Measurements from ENCODE around the gene METTL22.

METTL22 gene

GRCh38 chr16:8623634-8624033 is 2.1 kb downstream of the METTL22 start:
- Histone ChIP-seq H3K4me1 (ENCODE audit: control insufficient read depth, insufficient read depth, low read length) (peaks cover 11% of the 10 kb centered on the region), H3K27me3 (replicated peaks; ENCODE audit: control insufficient read depth, insufficient read depth, low read length) (no peaks in the 10 kb centered on the region), H3K9me3 (ENCODE audit: control insufficient read depth, low read length) (no peaks in the 10 kb centered on the region), H3K36me3 (ENCODE audit: control insufficient read depth, insufficient read depth, low read length, severe bottlenecking) (peaks cover 30% of the 10 kb centered on the region), H3K9ac (ENCODE audit: low read length) (no peak overlapping the region), H3K4me3 (ENCODE audit: low read length) (no peak overlapping the region)
- peak; percentile 10 for DNase-seq (ENCODE audit: low read depth)

- H3K4me1 ChIP-seq (ENCODE audit: control insufficient read depth, insufficient read depth, low read length) = peaks cover 20% of the 10 kb centered on the region
- no peak overlapping the region for H3K9ac ChIP-seq (ENCODE audit: low read length)
- peaks cover 50% of the 10 kb centered on the region for H3K36me3 ChIP-seq (ENCODE audit: control insufficient read depth, insufficient read depth, low read length, severe bottlenecking)
- H3K9me3 ChIP-seq (ENCODE audit: control insufficient read depth, low read length) = no peaks in the 10 kb centered on the region
- H3K4me3 ChIP-seq (ENCODE audit: low read length) = no peak overlapping the region
- no peaks in the 10 kb centered on the region for H3K27me3 ChIP-seq (replicated peaks; ENCODE audit: control insufficient read depth, insufficient read depth, low read length)
- DNase-seq (ENCODE audit: low read depth) = no peak
These were observed 4.1 kb downstream of the METTL22 start for GRCh38 chr16:8625491-8626087.

- Histone ChIP-seq H3K27me3 (replicated peaks; ENCODE audit: control insufficient read depth, insufficient read depth, low read length) (no peaks in the 10 kb centered on the region), H3K36me3 (ENCODE audit: control insufficient read depth, insufficient read depth, low read length, severe bottlenecking) (peaks cover 58% of the 10 kb centered on the region), H3K4me1 (ENCODE audit: control insufficient read depth, insufficient read depth, low read length) (peaks cover 25% of the 10 kb centered on the region), H3K4me3 (ENCODE audit: low read length) (no peak overlapping the region), H3K9me3 (ENCODE audit: control insufficient read depth, low read length) (no peaks in the 10 kb centered on the region), H3K9ac (ENCODE audit: low read length) (no peak overlapping the region)
- no peak for DNase-seq (ENCODE audit: low read depth)
These were observed 5.4 kb downstream of the METTL22 start for GRCh38 chr16:8626946-8627345.

- no peaks in the 10 kb centered on the region for H3K27me3 ChIP-seq (replicated peaks; ENCODE audit: control insufficient read depth, insufficient read depth, low read length)
- DNase-seq (ENCODE audit: low read depth) = no peak
- no peak overlapping the region for H3K9ac ChIP-seq (ENCODE audit: low read length)
- H3K36me3 ChIP-seq (ENCODE audit: control insufficient read depth, insufficient read depth, low read length, severe bottlenecking) = peaks cover 63% of the 10 kb centered on the region
- peaks cover 22% of the 10 kb centered on the region for H3K4me1 ChIP-seq (ENCODE audit: control insufficient read depth, insufficient read depth, low read length)
- H3K9me3 ChIP-seq (ENCODE audit: control insufficient read depth, low read length) = no peaks in the 10 kb centered on the region
- no peak overlapping the region for H3K4me3 ChIP-seq (ENCODE audit: low read length)
These were observed 6.0 kb downstream of the METTL22 start for GRCh38 chr16:8627456-8627855.

- H3K9me3 ChIP-seq (ENCODE audit: control insufficient read depth, low read length) = no peaks in the 10 kb centered on the region
- no peaks in the 10 kb centered on the region for H3K27me3 ChIP-seq (replicated peaks; ENCODE audit: control insufficient read depth, insufficient read depth, low read length)
- no peak overlapping the region for H3K9ac ChIP-seq (ENCODE audit: low read length)
- H3K36me3 ChIP-seq (ENCODE audit: control insufficient read depth, insufficient read depth, low read length, severe bottlenecking) = peaks cover 79% of the 10 kb centered on the region
- no peak for DNase-seq (ENCODE audit: low read depth)
- no peak overlapping the region for H3K4me3 ChIP-seq (ENCODE audit: low read length)
- H3K4me1 ChIP-seq (ENCODE audit: control insufficient read depth, insufficient read depth, low read length) = peaks cover 15% of the 10 kb centered on the region
These were observed 7.7 kb downstream of the METTL22 start for GRCh38 chr16:8628981-8629725.

- H3K4me3 ChIP-seq (ENCODE audit: low read length) = no peak overlapping the region
- H3K36me3 ChIP-seq (ENCODE audit: control insufficient read depth, insufficient read depth, low read length, severe bottlenecking) = peaks cover 86% of the 10 kb centered on the region
- peaks cover 15% of the 10 kb centered on the region for H3K4me1 ChIP-seq (ENCODE audit: control insufficient read depth, insufficient read depth, low read length)
- no peak overlapping the region for H3K9ac ChIP-seq (ENCODE audit: low read length)
- DNase-seq (ENCODE audit: low read depth) = no peak
- no peaks in the 10 kb centered on the region for H3K9me3 ChIP-seq (ENCODE audit: control insufficient read depth, low read length)
- H3K27me3 ChIP-seq (replicated peaks; ENCODE audit: control insufficient read depth, insufficient read depth, low read length) = no peaks in the 10 kb centered on the region
These were observed 8.9 kb downstream of the METTL22 start for GRCh38 chr16:8630255-8630953.

- peaks cover 15% of the 10 kb centered on the region for H3K4me1 ChIP-seq (ENCODE audit: control insufficient read depth, insufficient read depth, low read length)
- H3K4me3 ChIP-seq (ENCODE audit: low read length) = no peak overlapping the region
- H3K9ac ChIP-seq (ENCODE audit: low read length) = no peak overlapping the region
- no peaks in the 10 kb centered on the region for H3K27me3 ChIP-seq (replicated peaks; ENCODE audit: control insufficient read depth, insufficient read depth, low read length)
- peaks cover 84% of the 10 kb centered on the region for H3K36me3 ChIP-seq (ENCODE audit: control insufficient read depth, insufficient read depth, low read length, severe bottlenecking)
- no peaks in the 10 kb centered on the region for H3K9me3 ChIP-seq (ENCODE audit: control insufficient read depth, low read length)
- DNase-seq (ENCODE audit: low read depth) = no peak
These were observed 9.9 kb downstream of the METTL22 start for GRCh38 chr16:8631373-8631772.

GRCh38 chr16:8631818-8632465 is 10.4 kb downstream of the METTL22 start:
- no peak overlapping the region for H3K4me3 ChIP-seq (ENCODE audit: low read length)
- H3K27me3 ChIP-seq (replicated peaks; ENCODE audit: control insufficient read depth, insufficient read depth, low read length) = no peaks in the 10 kb centered on the region
- H3K9ac ChIP-seq (ENCODE audit: low read length) = no peak overlapping the region
- no peaks in the 10 kb centered on the region for H3K9me3 ChIP-seq (ENCODE audit: control insufficient read depth, low read length)
- H3K4me1 ChIP-seq (ENCODE audit: control insufficient read depth, insufficient read depth, low read length) = peaks cover 15% of the 10 kb centered on the region
- no peak for DNase-seq (ENCODE audit: low read depth)
- H3K36me3 ChIP-seq (ENCODE audit: control insufficient read depth, insufficient read depth, low read length, severe bottlenecking) = peaks cover 88% of the 10 kb centered on the region

GRCh38 chr16:8632675-8633182 is 11.2 kb downstream of the METTL22 start:
- DNase-seq (ENCODE audit: low read depth) = no peak
- no peak overlapping the region for H3K9ac ChIP-seq (ENCODE audit: low read length)
- H3K4me3 ChIP-seq (ENCODE audit: low read length) = no peak overlapping the region
- no peaks in the 10 kb centered on the region for H3K9me3 ChIP-seq (ENCODE audit: control insufficient read depth, low read length)
- H3K27me3 ChIP-seq (replicated peaks; ENCODE audit: control insufficient read depth, insufficient read depth, low read length) = no peaks in the 10 kb centered on the region
- H3K4me1 ChIP-seq (ENCODE audit: control insufficient read depth, insufficient read depth, low read length) = peaks cover 15% of the 10 kb centered on the region
- H3K36me3 ChIP-seq (ENCODE audit: control insufficient read depth, insufficient read depth, low read length, severe bottlenecking) = peaks cover 86% of the 10 kb centered on the region

- Histone ChIP-seq H3K4me3 (ENCODE audit: low read length) (no peak overlapping the region), H3K36me3 (ENCODE audit: control insufficient read depth, insufficient read depth, low read length, severe bottlenecking) (peaks cover 84% of the 10 kb centered on the region), H3K9me3 (ENCODE audit: control insufficient read depth, low read length) (no peaks in the 10 kb centered on the region), H3K27me3 (replicated peaks; ENCODE audit: control insufficient read depth, insufficient read depth, low read length) (no peaks in the 10 kb centered on the region), H3K4me1 (ENCODE audit: control insufficient read depth, insufficient read depth, low read length) (peaks cover 10% of the 10 kb centered on the region), H3K9ac (ENCODE audit: low read length) (no peak overlapping the region)
- no peak for DNase-seq (ENCODE audit: low read depth)
These were observed 13.7 kb downstream of the METTL22 start for GRCh38 chr16:8634991-8635736.
